HEK293T (cell line): ENCODE results near the gene EGFR.

ENCODE experiments used
- CTCF ChIA-PET: fragments of 350-600 bp; formaldehyde crosslinking; extraction: SDS; loops from one replicate; lab custom pipeline; 2021; ENCODE audit warnings: antibody characterized with exemption, inconsistent platforms; lab: Yijun Ruan, JAX
- POLR2A ChIA-PET: fragments of 350-600 bp; formaldehyde crosslinking; extraction: SDS; loops from one replicate; lab custom pipeline; 2020; ENCODE audit warnings: antibody characterized with exemption, inconsistent platforms; lab: Yijun Ruan, JAX
- DNase-seq: peaks from one replicate; pipeline ENCODE4 v3.0.0; 2012; ENCODE audit warnings: mixed read lengths; ENCODE audit errors: extremely low spot score
- ARNT ChIP-seq: fragments of 450-650 bp; IDR thresholded peaks from 2 replicates; pipeline ENCODE4 v1.6.1; 2017; ENCODE audit warnings: mild to moderate bottlenecking
- BHLHE40 ChIP-seq: fragments of 450-650 bp; IDR thresholded peaks from 2 replicates; pipeline ENCODE4 v1.6.1; 2016; ENCODE audit warnings: mild to moderate bottlenecking, moderate library complexity, borderline replicate concordance
- CTBP1 ChIP-seq: fragments of 450-650 bp; IDR thresholded peaks from 2 replicates; pipeline ENCODE4 v1.6.1; 2016; ENCODE audit warnings: borderline replicate concordance
- ELF4 ChIP-seq: fragments of 450-650 bp; IDR thresholded peaks from 2 replicates; pipeline ENCODE4 v1.6.1; 2017; ENCODE audit warnings: antibody characterized with exemption
- FOXA1 ChIP-seq: fragments of 450-650 bp; IDR thresholded peaks from 2 replicates; pipeline ENCODE4 v1.6.1; 2016; ENCODE audit warnings: mild to moderate bottlenecking
- FOXK2 ChIP-seq: fragments of 450-650 bp; IDR thresholded peaks from 2 replicates; pipeline ENCODE4 v1.6.1; 2016; ENCODE audit warnings: mild to moderate bottlenecking
- FOXM1 ChIP-seq: fragments of 450-650 bp; IDR thresholded peaks from 2 replicates; pipeline ENCODE4 v1.6.1; 2017; ENCODE audit warnings: mild to moderate bottlenecking, borderline replicate concordance
- HDGF ChIP-seq: fragments of 450-650 bp; IDR thresholded peaks from 2 replicates; pipeline ENCODE4 v1.6.1; 2017; ENCODE audit warnings: antibody characterized with exemption, borderline replicate concordance
- L3MBTL2 ChIP-seq: fragments of 450-650 bp; conservative IDR thresholded peaks from 2 replicates; pipeline ENCODE4 v1.6.1; 2016; ENCODE audit warnings: mild to moderate bottlenecking
- LEF1 ChIP-seq: fragments of 450-650 bp; IDR thresholded peaks from 2 replicates; pipeline ENCODE4 v1.6.1; 2017; ENCODE audit warnings: mild to moderate bottlenecking, borderline replicate concordance
- NFRKB ChIP-seq: fragments of 450-650 bp; IDR thresholded peaks from 2 replicates; pipeline ENCODE4 v1.6.1; 2016; ENCODE audit warnings: mild to moderate bottlenecking, moderate library complexity
- PKNOX1 ChIP-seq: fragments of 450-650 bp; IDR thresholded peaks from 2 replicates; pipeline ENCODE4 v1.6.1; 2016
- SP1 ChIP-seq: fragments of 450-650 bp; IDR thresholded peaks from 2 replicates; pipeline ENCODE4 v1.6.1; 2017
- SUZ12 ChIP-seq: fragments of 450-650 bp; IDR thresholded peaks from 2 replicates; pipeline ENCODE4 v1.6.1; 2016; ENCODE audit warnings: mild to moderate bottlenecking
- TARDBP ChIP-seq: fragments of 450-650 bp; IDR thresholded peaks from 2 replicates; pipeline ENCODE4 v1.6.1; 2016
- ZNF384 ChIP-seq: fragments of 450-650 bp; IDR thresholded peaks from 2 replicates; pipeline ENCODE4 v1.6.1; 2016

The EGFR gene

GRCh38 chr7:55130395-55131141 lies 111.8 kb downstream of the EGFR start:
- DNase-seq, result no peak
- ChIA-PET POLR2A (interaction anchor here (0.9 kb wide), 1 partner anchor 235 kb away, joined by 3 read pairs; no protein-coding TSS in a partner anchor), CTCF (interaction anchor here (1.2 kb wide), 1 partner anchor 125 kb away, joined by 3 read pairs; no protein-coding TSS in a partner anchor)
- TF ChIP-seq ARNT, result no peak
- no peak for TF ChIP-seq CTBP1

- POLR2A ChIA-PET, result no interaction called here
- no peak for TF ChIP-seq HDGF
- TF ChIP-seq FOXK2, result no peak
- TF ChIP-seq ZNF384, result no peak
- no peak for TF ChIP-seq BHLHE40
- no peak for TF ChIP-seq L3MBTL2
- no peak for TF ChIP-seq TARDBP
- CTCF ChIA-PET, result no interaction called here
- DNase-seq, result no peak
Observed at GRCh38 chr7:55131142-55131929, 112.5 kb downstream of the EGFR start.

- ChIA-PET POLR2A (no interaction called here), CTCF (interaction anchor here (1.4 kb wide), 1 partner anchor 13 kb away, joined by 5 read pairs; no protein-coding TSS in a partner anchor)
- no peak for TF ChIP-seq FOXK2
- TF ChIP-seq LEF1, result no peak
- TF ChIP-seq ELF4, result no peak
- TF ChIP-seq CTBP1, result no peak
- TF ChIP-seq HDGF, result no peak
- TF ChIP-seq L3MBTL2, result no peak
- TF ChIP-seq TARDBP, result no peak
- TF ChIP-seq SUZ12, result no peak
- no peak for TF ChIP-seq NFRKB
- TF ChIP-seq BHLHE40, result no peak
- no peak for TF ChIP-seq FOXA1
- TF ChIP-seq FOXM1, result no peak
- no peak for TF ChIP-seq ZNF384
- no peak for DNase-seq
Observed at GRCh38 chr7:55132550-55132889, 113.7 kb downstream of the EGFR start.

GRCh38 chr7:55132890-55133551 lies 114.2 kb downstream of the EGFR start:
- TF ChIP-seq SP1 (no peak), FOXM1 (no peak), FOXA1 (no peak), SUZ12 (no peak), LEF1 (no peak), ELF4 (no peak), FOXK2 (no peak), PKNOX1 (no peak), BHLHE40 (no peak), HDGF (no peak), ZNF384 (no peak), CTBP1 (no peak), L3MBTL2 (no peak), ARNT (no peak), NFRKB (no peak), TARDBP (no peak)
- DNase-seq, result no peak
- POLR2A ChIA-PET, result no interaction called here
- CTCF ChIA-PET, result interaction anchor here (1.4 kb wide), 1 partner anchor 12 kb away, joined by 5 read pairs; no protein-coding TSS in a partner anchor

DNA sequence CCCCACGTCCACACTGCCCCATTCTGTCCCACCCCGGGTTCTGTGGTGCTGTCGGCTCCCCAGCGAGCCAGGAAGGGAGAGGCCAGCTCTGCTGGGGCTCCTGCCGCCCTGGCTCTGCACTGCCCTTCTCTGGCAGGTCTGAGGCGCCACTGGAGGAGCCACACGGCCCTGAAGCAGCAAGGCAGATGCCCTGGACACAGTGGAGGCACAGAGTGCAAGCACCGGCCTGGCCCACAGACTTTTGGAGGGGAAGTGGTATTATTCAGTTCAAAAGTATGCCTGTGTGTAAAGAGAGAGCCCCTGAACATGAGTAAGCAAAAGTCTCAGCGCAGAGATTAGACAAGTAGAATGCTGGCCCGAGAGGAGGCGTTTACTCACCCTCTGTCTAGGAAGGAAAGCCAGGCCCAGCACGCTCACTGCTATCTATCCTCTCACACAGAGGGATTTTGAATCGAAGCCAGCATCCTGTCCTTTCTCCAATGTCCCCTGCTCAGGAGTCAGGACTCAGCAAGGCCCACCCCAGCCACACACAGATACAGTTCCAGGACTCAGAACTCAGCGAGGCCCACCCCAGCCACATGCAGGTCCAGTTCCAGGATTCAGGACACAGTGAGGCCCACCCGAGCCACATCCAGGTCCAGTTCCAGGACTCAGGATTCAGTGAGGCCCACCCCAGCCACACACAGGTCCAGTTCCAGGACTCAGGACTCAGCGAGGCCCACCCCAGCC lies 115.0 kb downstream of the EGFR start:
- no peak for TF ChIP-seq PKNOX1
- TF ChIP-seq LEF1, result no peak
- TF ChIP-seq HDGF, result no peak
- no peak for DNase-seq
- ChIA-PET CTCF (interaction anchor here (1.4 kb wide), 1 partner anchor 12 kb away, joined by 5 read pairs; no protein-coding TSS in a partner anchor), POLR2A (no interaction called here)

GRCh38 chr7:55134359-55134725 lies 115.5 kb downstream of the EGFR start:
- no peak for DNase-seq
- ChIA-PET POLR2A (no interaction called here), CTCF (no interaction called here)
- TF ChIP-seq SUZ12, result no peak
- TF ChIP-seq ARNT, result no peak
- no peak for TF ChIP-seq ELF4
- no peak for TF ChIP-seq LEF1
- TF ChIP-seq CTBP1, result no peak
- TF ChIP-seq NFRKB, result no peak
